CD4-positive, alpha-beta T cell treated with Interleukin-12 subunit alpha and Interleukin-12 subunit beta, for 1 hour (primary cell): ENCODE measurements around the gene MIER1.
"Not testable (repeated sequence)": the region's sequence is repeated elsewhere in the genome, so short reads cannot be mapped to it uniquely, and the experiment has no call there.

Experiments used
- DNase-seq: peaks from one replicate; pipeline ENCODE4 v3.0.0-alpha.2; 2020

The MIER1 gene

GRCh38 chr1:66924756-66925557, at the start of gene MIER1, which contains the start of gene DNAI4:
Gene MIER1 (plus strand): TSS chr1:66924990. CDS start chr1:66925029, 39 bp downstream.
Gene DNAI4 (minus strand): TSS chr1:66924856. CDS start chr1:66924831, 25 bp downstream.
- peak; percentile 98 for DNase-seq

- DNase-seq: no peak
Measured at GRCh38 chr1:66876664-66877063, 48.1 kb upstream of the MIER1 start.

- DNase-seq: no peak
Measured at GRCh38 chr1:66889030-66889429, 35.8 kb upstream of the MIER1 start.

GRCh38 chr1:66890621-66891020, 34.2 kb upstream of the MIER1 start:
- no peak for DNase-seq

- DNase-seq: no peak
Measured at GRCh38 chr1:66893712-66894111, 31.1 kb upstream of the MIER1 start.

- not testable (repeated sequence) for DNase-seq
Measured at GRCh38 chr1:66915203-66915602, 9.6 kb upstream of the MIER1 start.

GRCh38 chr1:66916320-66916719, 8.5 kb upstream of the MIER1 start:
- no peak for DNase-seq

- DNase-seq: no peak
Measured at GRCh38 chr1:66917476-66917875, 7.3 kb upstream of the MIER1 start.

- no peak for DNase-seq
Measured at GRCh38 chr1:66919063-66919462, 5.7 kb upstream of the MIER1 start.

GRCh38 chr1:66919828-66920227, 5.0 kb upstream of the MIER1 start:
- DNase-seq: no peak

GRCh38 chr1:66920543-66920942, 4.2 kb upstream of the MIER1 start:
- no peak for DNase-seq

GRCh38 chr1:66925558-66925910, 744 bp downstream of the MIER1 start:
- DNase-seq: no peak

GRCh38 chr1:66925944-66926343, 1.2 kb downstream of the MIER1 start:
- DNase-seq: no peak

GRCh38 chr1:66927528-66927927, 2.7 kb downstream of the MIER1 start:
- no peak for DNase-seq

GRCh38 chr1:66929146-66929688, 4.4 kb downstream of the MIER1 start:
- DNase-seq: no peak

GRCh38 chr1:66929691-66929998, 4.9 kb downstream of the MIER1 start:
- no peak for DNase-seq

GRCh38 chr1:66929999-66930822, 5.4 kb downstream of the MIER1 start:
- peak; percentile 96 for DNase-seq

GRCh38 chr1:66930823-66931174, 6.0 kb downstream of the MIER1 start:
- no peak for DNase-seq

GRCh38 chr1:66931590-66931989, 6.8 kb downstream of the MIER1 start:
- peak; percentile 44 for DNase-seq

GRCh38 chr1:66932291-66932690, 7.5 kb downstream of the MIER1 start:
- no peak for DNase-seq

GRCh38 chr1:66933887-66934700, 9.3 kb downstream of the MIER1 start:
- DNase-seq: peak; percentile 26

GRCh38 chr1:66937529-66938234, 12.9 kb downstream of the MIER1 start:
- no peak for DNase-seq

- no peak for DNase-seq
Measured at GRCh38 chr1:66938613-66939012, 13.8 kb downstream of the MIER1 start.
